Prostate gland (tissue), 2 donors: Measurements from ENCODE around the gene UBAC2. TPM values are rescaled to one million over a fixed set of nuclear protein-coding genes. Genes with fewer than 3 reads are reported as not detected.

ENCODE experiments used
- DNase-seq: peaks from one replicate; pipeline ENCODE4 v3.0.0-alpha.2; 2019; ENCODE audit warnings: low spot score
- H3K27ac ChIP-seq, 2 donors: fragments of 200-600 bp; sonication (generic); 2 replicates each; pipeline ENCODE4 v1.5.1; 2017 to 2019
- H3K27me3 ChIP-seq: fragments of 200-600 bp; sonication (generic); replicated peaks from 2 replicates; pipeline ENCODE4 v1.5.1; 2019; ENCODE audit not compliant: insufficient read depth
- H3K36me3 ChIP-seq, 2 donors: fragments of 200-600 bp; sonication (generic); 1 replicate in 1 of 2; 2 replicates in 1 of 2; pipeline versions ENCODE4 v1.5.1 to v1.8.1; 2017 to 2019
- H3K4me1 ChIP-seq: fragments of 200-600 bp; sonication (generic); replicated peaks from 2 replicates; pipeline ENCODE4 v1.5.1; 2019
- H3K4me3 ChIP-seq, 2 donors: fragments of 200-600 bp; sonication (generic); 2 replicates each; pipeline ENCODE4 v1.5.1; 2017 to 2019
- H3K9me3 ChIP-seq: fragments of 200-600 bp; sonication (generic); 2 replicates; pipeline ENCODE4 v1.5.1; 2017
- POLR2A ChIP-seq: fragments of 450-650 bp; IDR thresholded peaks from one replicate; pipeline ENCODE4 v1.6.1; 2016; ENCODE audit warnings: antibody characterized with exemption, mild to moderate bottlenecking
- POLR2AphosphoS5 ChIP-seq: sonication (generic); formaldehyde crosslinking; IDR thresholded peaks from one replicate; pipeline ENCODE4 v1.6.1; 2017; ENCODE audit warnings: antibody characterized with exemption
- WGBS: methylation state at CpG from one replicate; pipeline ENCODE4 v1.1.5; 2018; 5-methylcytosine and 5-hydroxymethylcytosine counted together
- intact Hi-C: fragments of 100-400 bp; cut with DNase I; formaldehyde crosslinking; loops from one replicate; pipeline ENCODE4 v1.14.2; 2022
- total RNA-seq, 2 donors: library from RNA; depleted of rRNA; stranded (reverse); fragments of >200 nt; gene quantifications; one replicate each; pipeline ENCODE4 v1.1.0, GENCODE V29; 2016
- TF ChIP-seq, protein P1 (sequence below), 4 experiments: fragments of 200-600 bp in 2 of 4; fragments of 450-650 bp in 2 of 4; sonication (generic) in 2 of 4; IDR thresholded peaks; 1 replicate in 3 of 4; 2 replicates in 1 of 4; pipeline ENCODE4 v1.5.1; 2016 to 2019; ENCODE audit warnings: antibody characterized with exemption in 4 of 4, mild to moderate bottlenecking in 2 of 4, moderate library complexity in 2 of 4

The UBAC2 gene
- total RNA-seq, 2 donors from 2014 or later = 60.7 to 86.9 TPM

DNA sequence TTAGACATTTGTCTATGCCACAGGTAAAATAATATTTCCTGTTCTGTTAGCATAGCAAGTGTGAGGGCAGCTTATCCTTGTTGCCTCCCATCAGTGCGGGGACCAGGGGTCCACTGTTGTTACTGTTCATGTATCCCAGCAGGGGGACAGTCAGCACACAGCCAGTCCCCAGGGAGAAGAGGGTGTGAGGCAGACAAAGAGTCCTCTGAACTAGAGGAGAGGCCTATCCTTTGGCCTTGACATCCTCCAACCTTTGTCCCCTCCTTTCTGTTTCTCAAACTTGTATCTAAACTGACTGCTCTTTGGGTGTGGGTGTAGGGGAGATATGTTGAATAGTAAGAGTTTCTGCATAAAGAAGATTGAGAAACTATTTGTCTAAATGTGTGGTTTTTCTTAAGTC is 60.4 kb downstream of the UBAC2 start:
- no peaks in the 10 kb centered on the region for H3K4me1 ChIP-seq
- WGBS = 100% methylated on average over 1 of the region's 1 CpG
- no peak for DNase-seq
- intact Hi-C loops = no loop called here
- no peaks in the 10 kb centered on the region for H3K9me3 ChIP-seq
- no peak overlapping the region for H3K4me3 ChIP-seq
- no peaks in the 10 kb centered on the region for H3K27me3 ChIP-seq
- no peak overlapping the region for H3K27ac ChIP-seq
- H3K36me3 ChIP-seq = no peaks in the 10 kb centered on the region
- TF ChIP-seq, protein P1, sequence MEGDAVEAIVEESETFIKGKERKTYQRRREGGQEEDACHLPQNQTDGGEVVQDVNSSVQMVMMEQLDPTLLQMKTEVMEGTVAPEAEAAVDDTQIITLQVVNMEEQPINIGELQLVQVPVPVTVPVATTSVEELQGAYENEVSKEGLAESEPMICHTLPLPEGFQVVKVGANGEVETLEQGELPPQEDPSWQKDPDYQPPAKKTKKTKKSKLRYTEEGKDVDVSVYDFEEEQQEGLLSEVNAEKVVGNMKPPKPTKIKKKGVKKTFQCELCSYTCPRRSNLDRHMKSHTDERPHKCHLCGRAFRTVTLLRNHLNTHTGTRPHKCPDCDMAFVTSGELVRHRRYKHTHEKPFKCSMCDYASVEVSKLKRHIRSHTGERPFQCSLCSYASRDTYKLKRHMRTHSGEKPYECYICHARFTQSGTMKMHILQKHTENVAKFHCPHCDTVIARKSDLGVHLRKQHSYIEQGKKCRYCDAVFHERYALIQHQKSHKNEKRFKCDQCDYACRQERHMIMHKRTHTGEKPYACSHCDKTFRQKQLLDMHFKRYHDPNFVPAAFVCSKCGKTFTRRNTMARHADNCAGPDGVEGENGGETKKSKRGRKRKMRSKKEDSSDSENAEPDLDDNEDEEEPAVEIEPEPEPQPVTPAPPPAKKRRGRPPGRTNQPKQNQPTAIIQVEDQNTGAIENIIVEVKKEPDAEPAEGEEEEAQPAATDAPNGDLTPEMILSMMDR (IDR thresholded peaks at IDR 0.05) = no peak
- TF ChIP-seq POLR2AphosphoS5 (no peak), POLR2A (no peak)

DNA sequence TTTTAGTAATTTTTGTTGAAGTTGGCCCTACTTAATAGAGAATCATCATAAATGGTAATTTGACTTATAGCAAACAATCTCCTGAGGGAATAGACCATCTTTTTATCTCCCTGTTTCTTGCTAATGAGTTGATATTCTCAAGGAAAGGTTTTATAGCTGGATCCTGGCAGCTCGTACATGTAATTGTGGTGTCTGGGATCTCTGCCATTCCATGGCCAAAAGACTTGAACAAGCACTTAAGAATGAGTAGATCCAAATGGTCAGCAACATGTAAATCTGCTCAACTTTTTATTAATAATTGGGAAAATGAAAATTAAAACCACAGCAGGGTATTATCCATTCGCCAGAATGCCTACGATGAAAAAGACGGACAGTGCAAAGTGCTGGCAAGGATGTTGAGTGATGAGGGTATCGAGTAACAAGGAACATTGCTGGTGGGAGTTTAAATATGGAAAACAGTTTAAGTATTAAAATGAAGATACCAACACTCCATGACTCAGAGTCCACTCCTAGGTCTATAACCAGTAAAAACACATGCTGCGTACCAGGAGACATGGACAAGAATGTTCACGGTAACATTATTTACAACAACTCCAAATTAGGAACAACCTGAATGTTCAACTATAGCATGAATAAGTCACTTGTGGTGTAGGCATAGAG is 62.6 kb downstream of the UBAC2 start:
- TF ChIP-seq POLR2AphosphoS5 = no peak
- no peak for TF ChIP-seq POLR2A
- TF ChIP-seq, protein P1 (IDR thresholded peaks at IDR 0.05) = no peak
- Histone ChIP-seq H3K27me3 (no peaks in the 10 kb centered on the region), H3K4me3 (no peak overlapping the region), H3K36me3 (no peaks in the 10 kb centered on the region), H3K9me3 (no peaks in the 10 kb centered on the region), H3K27ac (no peak overlapping the region), H3K4me1 (no peaks in the 10 kb centered on the region)
- DNase-seq = no peak
- 74% methylated on average over 7 of the region's 7 CpGs for WGBS
- intact Hi-C loops = no loop called here

DNA sequence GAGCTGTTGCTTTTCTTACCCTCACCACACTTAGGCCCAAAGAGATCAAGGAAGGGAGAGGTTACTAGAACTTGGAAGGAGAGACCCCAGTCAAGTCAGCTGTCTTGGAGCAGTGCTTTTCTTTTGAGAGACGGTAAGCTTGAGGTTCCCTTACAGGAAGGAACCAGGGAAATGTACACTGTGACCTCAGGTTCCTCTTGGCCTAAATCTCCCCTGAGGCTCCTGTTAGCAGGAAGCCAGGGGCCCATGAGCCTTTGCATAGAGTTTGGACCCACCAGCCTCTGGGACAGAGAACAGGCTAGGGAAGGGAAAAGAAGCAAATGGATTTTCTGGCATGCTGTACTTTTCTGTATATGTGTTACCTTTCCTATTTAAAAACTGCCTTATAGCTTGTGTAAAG is 63.4 kb downstream of the UBAC2 start:
- intact Hi-C loops = loop anchor here (2.0 kb wide), 1 partner anchor 87 kb away; no protein-coding TSS in a partner anchor
- WGBS = 45% methylated on average over 1 of the region's 1 CpG
- no peak overlapping the region for H3K4me3 ChIP-seq
- H3K36me3 ChIP-seq = no peaks in the 10 kb centered on the region
- no peak overlapping the region for H3K27ac ChIP-seq
- DNase-seq = no peak
- TF ChIP-seq POLR2A (no peak), POLR2AphosphoS5 (no peak)
- TF ChIP-seq, protein P1 (IDR thresholded peaks at IDR 0.05) = no peak
- H3K9me3 ChIP-seq = no peaks in the 10 kb centered on the region
- no peaks in the 10 kb centered on the region for H3K27me3 ChIP-seq
- no peaks in the 10 kb centered on the region for H3K4me1 ChIP-seq

DNA sequence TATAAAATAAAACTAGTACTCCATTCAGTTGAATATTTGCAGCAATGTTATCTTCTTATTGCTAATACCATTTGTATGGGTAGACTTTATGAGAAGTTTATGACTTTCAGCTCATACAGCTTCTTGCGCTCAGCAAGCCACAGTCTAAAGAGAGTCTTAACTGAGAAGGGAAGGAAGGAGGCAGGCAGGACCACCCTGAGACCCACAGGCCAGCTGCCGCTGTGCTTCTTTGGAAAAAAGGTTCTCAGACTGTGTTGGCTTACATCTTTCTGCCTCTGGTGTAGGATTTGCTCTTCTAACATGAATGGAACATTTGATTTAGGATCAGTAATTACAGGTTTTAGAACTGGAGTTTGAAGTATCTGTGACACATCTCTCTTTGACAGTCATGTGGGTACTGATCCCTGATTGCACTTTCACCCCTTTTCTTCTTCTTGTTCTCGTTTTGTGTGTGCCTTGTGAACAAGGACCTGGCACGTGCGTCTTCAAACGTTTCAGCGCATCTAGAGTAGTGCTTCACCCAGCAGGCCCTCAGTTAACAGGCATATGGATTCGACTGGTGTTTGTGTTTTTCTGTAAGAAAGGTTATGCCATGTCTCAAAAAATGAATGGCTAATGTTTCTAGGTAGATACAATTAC is 64.6 kb downstream of the UBAC2 start:
- DNase-seq = no peak
- H3K9me3 ChIP-seq = no peaks in the 10 kb centered on the region
- H3K36me3 ChIP-seq = no peaks in the 10 kb centered on the region
- TF ChIP-seq POLR2A (no peak), POLR2AphosphoS5 (no peak)
- TF ChIP-seq, protein P1 (IDR thresholded peaks at IDR 0.05) = no peak
- no peak overlapping the region for H3K4me3 ChIP-seq
- no peaks in the 10 kb centered on the region for H3K4me1 ChIP-seq
- H3K27ac ChIP-seq = no peak overlapping the region
- WGBS = 79% methylated on average over 8 of the region's 8 CpGs
- no peaks in the 10 kb centered on the region for H3K27me3 ChIP-seq
- intact Hi-C loops = loop anchor here (2.0 kb wide), 1 partner anchor 88 kb away; no protein-coding TSS in a partner anchor
